Nephron progenitor cell (in vitro differentiated cells): ENCODE results near the gene GALNT12.

Experiments used
- DNase-seq: peaks from one replicate; pipeline ENCODE4 v3.0.0; 2021
- H3K27ac Mint-ChIP-seq: 2 replicates; pipeline ENCODE4 v1.8.0; 2021; ENCODE audit warnings: mild to moderate bottlenecking, moderate library complexity, mixed read lengths
- H3K27me3 Mint-ChIP-seq: 2 replicates; pipeline ENCODE4 v1.8.0; 2021; ENCODE audit warnings: mild to moderate bottlenecking, low read depth, mixed read lengths; ENCODE audit not compliant: poor library complexity
- H3K36me3 Mint-ChIP-seq: 2 replicates; pipeline ENCODE4 v1.8.0; 2021; ENCODE audit warnings: low read depth, mixed read lengths
- H3K4me1 Mint-ChIP-seq: 2 replicates; pipeline ENCODE4 v1.8.0; 2021; ENCODE audit warnings: mixed read lengths
- H3K4me3 Mint-ChIP-seq: 2 replicates; pipeline ENCODE4 v1.8.0; 2021; ENCODE audit warnings: mild to moderate bottlenecking, moderate library complexity, mixed read lengths
- H3K9me3 Mint-ChIP-seq: 2 replicates; pipeline ENCODE4 v1.8.0; 2021; ENCODE audit warnings: mild to moderate bottlenecking, moderate library complexity, mixed read lengths
- TF ChIP-seq, protein P1 (sequence below): fragments of 200-600 bp; sonication (generic); IDR thresholded peaks from 2 replicates; pipeline ENCODE4 v1.5.0; 2021; ENCODE audit warnings: antibody characterized with exemption

Gene GALNT12

GRCh38 chr9:98850851-98851729 is 43.6 kb downstream of the GALNT12 start:
- Mint-ChIP-seq H3K27ac (no peak overlapping the region), H3K4me1 (peaks cover 27% of the 10 kb centered on the region), H3K36me3 (no peaks in the 10 kb centered on the region), H3K9me3 (peaks cover 9% of the 10 kb centered on the region), H3K27me3 (peaks cover 4% of the 10 kb centered on the region), H3K4me3 (no peak overlapping the region)
- DNase-seq: no peak
- TF ChIP-seq, protein P1, sequence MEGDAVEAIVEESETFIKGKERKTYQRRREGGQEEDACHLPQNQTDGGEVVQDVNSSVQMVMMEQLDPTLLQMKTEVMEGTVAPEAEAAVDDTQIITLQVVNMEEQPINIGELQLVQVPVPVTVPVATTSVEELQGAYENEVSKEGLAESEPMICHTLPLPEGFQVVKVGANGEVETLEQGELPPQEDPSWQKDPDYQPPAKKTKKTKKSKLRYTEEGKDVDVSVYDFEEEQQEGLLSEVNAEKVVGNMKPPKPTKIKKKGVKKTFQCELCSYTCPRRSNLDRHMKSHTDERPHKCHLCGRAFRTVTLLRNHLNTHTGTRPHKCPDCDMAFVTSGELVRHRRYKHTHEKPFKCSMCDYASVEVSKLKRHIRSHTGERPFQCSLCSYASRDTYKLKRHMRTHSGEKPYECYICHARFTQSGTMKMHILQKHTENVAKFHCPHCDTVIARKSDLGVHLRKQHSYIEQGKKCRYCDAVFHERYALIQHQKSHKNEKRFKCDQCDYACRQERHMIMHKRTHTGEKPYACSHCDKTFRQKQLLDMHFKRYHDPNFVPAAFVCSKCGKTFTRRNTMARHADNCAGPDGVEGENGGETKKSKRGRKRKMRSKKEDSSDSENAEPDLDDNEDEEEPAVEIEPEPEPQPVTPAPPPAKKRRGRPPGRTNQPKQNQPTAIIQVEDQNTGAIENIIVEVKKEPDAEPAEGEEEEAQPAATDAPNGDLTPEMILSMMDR: no peak

- no peak for DNase-seq
- Mint-ChIP-seq H3K27ac (no peak overlapping the region), H3K9me3 (peaks cover 17% of the 10 kb centered on the region), H3K27me3 (peaks cover 5% of the 10 kb centered on the region), H3K4me3 (no peak overlapping the region), H3K4me1 (peaks cover 27% of the 10 kb centered on the region), H3K36me3 (no peaks in the 10 kb centered on the region)
- TF ChIP-seq, protein P1: no peak
These were observed 44.4 kb downstream of the GALNT12 start for GRCh38 chr9:98851730-98852459.

DNA sequence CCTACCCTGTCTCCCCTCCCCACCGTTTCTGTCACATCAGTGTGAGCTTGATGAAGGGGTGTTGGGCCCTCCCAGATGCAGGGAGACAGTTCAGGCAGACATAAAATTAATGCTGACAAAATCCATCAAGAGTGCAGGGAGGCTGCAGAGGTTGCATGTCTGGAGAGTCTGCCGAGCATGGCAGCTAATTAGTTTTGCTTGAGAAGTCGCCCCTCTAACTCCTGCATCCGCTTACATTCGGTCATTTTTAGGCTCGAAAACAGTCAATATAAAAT is 44.9 kb downstream of the GALNT12 start:
- Mint-ChIP-seq H3K4me3 (no peak overlapping the region), H3K4me1 (peaks cover 27% of the 10 kb centered on the region), H3K36me3 (no peaks in the 10 kb centered on the region), H3K9me3 (peaks cover 17% of the 10 kb centered on the region), H3K27me3 (peaks cover 8% of the 10 kb centered on the region), H3K27ac (no peak overlapping the region)
- no peak for DNase-seq
- TF ChIP-seq, protein P1: no peak

DNA sequence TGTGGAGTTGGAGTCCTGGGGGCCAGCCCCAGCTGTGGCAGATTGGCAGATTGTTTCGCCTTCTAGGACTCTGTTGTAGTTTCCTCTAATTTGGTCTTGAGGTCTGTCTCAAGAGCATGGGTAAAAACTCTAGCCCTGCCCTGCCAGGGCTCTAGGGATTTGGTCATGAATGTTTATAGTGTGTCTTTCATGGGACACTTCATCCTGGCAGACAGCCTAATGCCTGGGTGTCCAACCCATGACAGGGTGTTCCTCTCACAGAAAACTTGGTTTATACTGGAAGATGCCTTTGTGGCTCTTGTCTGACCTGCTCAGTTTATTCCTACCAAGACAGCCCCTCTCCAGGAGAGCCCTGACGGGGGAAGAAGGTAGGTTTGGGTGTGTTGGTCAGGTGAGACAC is 45.5 kb downstream of the GALNT12 start:
- DNase-seq: no peak
- Mint-ChIP-seq H3K27ac (no peak overlapping the region), H3K4me3 (no peak overlapping the region), H3K36me3 (no peaks in the 10 kb centered on the region), H3K27me3 (peaks cover 8% of the 10 kb centered on the region), H3K4me1 (peaks cover 27% of the 10 kb centered on the region), H3K9me3 (peaks cover 17% of the 10 kb centered on the region)
- TF ChIP-seq, protein P1: no peak

- Mint-ChIP-seq H3K4me1 (peaks cover 17% of the 10 kb centered on the region), H3K36me3 (no peaks in the 10 kb centered on the region), H3K27ac (no peak overlapping the region), H3K4me3 (no peak overlapping the region), H3K9me3 (peaks cover 17% of the 10 kb centered on the region), H3K27me3 (peaks cover 9% of the 10 kb centered on the region)
- no peak for DNase-seq
- TF ChIP-seq, protein P1: no peak
These were observed 46.8 kb downstream of the GALNT12 start for GRCh38 chr9:98854266-98854665.
